ENCODE measurements around the gene CEACAM16. TPM values are rescaled to one million over a fixed set of nuclear protein-coding genes. Genes with fewer than 3 reads are reported as not detected.
"Not testable (repeated sequence)": the region's sequence is repeated elsewhere in the genome, so short reads cannot be mapped to it uniquely, and the experiment has no call there.

CEACAM16 gene
- total RNA-seq, 1 experiment from 2014 or later, result not detected

DNA sequence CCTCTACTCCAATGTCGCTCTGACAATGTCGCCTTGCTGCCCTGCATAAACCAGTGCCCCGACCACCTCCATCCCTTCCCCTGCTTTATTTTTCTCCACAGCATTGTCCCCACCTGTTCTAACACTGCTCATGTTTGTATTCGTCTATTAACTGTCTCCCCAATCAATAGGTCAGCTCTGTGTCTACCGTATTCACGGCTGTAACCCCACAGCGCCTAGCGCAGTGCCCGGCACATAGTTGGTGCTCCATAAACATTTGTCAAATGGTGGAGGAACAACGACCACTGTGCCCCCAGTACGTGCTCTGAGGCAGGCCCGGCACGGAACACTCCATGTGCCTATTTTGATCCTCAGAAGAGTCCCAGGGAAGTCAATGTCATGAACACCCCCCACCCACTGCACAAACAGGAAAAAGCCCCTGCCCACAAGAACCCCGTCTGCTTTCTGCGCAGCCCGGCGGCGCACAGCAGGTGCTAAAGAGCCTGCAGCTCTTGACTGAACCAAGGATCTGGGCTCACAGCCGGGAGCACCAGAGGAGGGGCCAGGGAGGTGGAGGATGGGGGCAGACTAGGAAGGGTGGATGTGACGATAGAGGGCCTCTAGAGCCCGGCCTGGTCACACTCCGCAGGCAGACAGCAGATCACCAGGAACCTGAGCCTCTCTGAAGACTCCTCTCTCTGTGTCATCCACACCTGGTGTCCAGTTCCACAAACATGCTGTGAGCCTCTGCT, 1.8 kb upstream of the CEACAM16 start:
- in situ Hi-C loops (cut with HindIII; ENCODE audit: low pct_unique_long_range_greater_than_20kb, low sequenced_read_pairs), result no loop called here
- no peak for DNase-seq (ENCODE audit: low read depth)

DNA sequence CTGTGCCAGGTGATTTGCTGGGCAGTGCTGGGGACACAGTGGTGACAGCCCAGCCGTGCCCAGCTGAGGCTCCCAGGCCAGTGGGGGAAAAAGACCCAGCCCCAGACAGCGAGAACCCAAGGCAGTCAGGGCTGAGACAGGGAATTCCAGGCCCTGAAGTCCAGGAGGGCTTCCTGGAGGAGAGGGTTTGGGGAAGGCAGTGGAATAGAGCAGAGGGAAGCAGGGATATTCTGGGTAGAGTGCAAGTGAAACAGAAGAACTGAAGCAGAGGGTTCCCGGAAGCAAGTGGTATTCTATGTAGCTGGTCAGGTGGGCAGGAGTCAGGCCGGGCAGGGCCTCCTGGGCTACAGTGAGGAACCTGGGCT, 1.3 kb upstream of the CEACAM16 start:
- no peak for DNase-seq (ENCODE audit: low read depth)
- in situ Hi-C loops (cut with HindIII; ENCODE audit: low pct_unique_long_range_greater_than_20kb, low sequenced_read_pairs), result no loop called here

DNA sequence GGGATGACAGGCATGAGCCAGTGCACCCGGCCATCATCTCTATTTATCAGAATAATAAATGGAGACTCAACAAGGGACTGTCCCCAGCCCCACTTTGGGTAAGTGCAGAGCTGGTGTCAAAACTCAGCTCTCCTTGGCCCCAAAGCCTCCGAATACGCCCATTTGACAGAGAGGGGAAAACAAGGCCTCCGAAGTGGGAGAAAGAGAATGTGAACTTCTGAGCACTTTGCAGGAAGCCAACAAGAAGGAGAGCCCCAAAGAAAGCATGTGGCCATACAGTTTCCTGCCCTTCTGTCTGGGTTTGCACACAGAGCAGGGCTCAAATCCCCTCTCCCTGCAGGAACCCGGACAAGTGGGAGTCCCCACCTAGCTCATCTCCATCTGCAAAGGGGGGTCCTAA, 1.6 kb downstream of the CEACAM16 start:
- in situ Hi-C loops (cut with HindIII; ENCODE audit: low pct_unique_long_range_greater_than_20kb, low sequenced_read_pairs), result no loop called here
- DNase-seq (ENCODE audit: low read depth), result no peak

DNA sequence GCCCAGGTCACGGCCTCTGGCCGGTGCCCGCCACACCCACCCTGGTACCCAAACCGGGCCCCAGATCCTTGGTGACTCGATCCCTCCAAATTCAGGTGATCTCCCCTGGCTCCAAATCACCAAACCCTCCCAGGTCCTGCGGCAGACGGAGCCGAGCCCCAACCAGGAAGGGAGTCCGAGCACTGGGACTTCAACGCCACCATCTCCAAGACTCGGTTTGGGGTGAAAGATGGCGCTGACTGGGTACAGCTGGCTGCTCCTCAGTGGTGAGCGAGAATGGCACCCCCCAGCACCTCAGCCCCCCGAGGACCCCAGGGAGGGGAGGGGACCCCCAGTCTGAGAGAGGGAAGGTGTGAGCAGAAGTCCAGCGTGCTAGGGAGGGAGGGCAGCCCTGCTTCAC, 2.3 kb downstream of the CEACAM16 start:
- DNase-seq (ENCODE audit: low read depth), result no peak
- in situ Hi-C loops (cut with HindIII; ENCODE audit: low pct_unique_long_range_greater_than_20kb, low sequenced_read_pairs), result no loop called here

DNA sequence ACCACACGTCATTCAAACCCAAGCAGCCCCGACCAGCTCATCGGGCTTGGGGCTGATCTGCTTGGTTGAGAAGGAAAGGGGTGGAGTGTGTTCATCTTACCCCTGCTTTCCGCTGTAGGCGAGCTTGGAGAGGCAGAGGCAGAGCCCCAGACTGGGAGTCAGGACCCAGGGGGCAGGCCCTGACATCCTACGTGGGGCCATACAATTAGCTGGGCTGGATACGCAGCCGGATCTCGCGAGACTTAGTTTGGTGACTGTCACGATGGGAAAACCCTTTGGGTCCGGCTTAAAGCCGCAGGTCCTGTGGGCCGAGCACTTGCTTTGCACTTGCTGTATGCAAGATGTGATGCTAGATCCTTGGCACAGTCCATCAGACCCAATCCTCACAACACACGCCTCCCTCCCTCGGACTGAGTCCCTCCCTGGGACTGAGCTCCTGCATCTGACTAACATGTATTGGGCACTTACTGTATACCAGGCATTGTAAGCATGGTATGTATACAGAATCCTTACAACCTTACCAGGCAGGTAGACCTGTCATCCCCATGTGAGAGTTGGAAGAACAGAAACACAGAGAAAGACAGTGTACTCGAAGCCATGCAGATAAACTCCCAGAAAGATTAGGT, 3.7 kb downstream of the CEACAM16 start:
- DNase-seq (ENCODE audit: low read depth), result no peak
- in situ Hi-C loops (cut with HindIII; ENCODE audit: low pct_unique_long_range_greater_than_20kb, low sequenced_read_pairs), result no loop called here

DNA sequence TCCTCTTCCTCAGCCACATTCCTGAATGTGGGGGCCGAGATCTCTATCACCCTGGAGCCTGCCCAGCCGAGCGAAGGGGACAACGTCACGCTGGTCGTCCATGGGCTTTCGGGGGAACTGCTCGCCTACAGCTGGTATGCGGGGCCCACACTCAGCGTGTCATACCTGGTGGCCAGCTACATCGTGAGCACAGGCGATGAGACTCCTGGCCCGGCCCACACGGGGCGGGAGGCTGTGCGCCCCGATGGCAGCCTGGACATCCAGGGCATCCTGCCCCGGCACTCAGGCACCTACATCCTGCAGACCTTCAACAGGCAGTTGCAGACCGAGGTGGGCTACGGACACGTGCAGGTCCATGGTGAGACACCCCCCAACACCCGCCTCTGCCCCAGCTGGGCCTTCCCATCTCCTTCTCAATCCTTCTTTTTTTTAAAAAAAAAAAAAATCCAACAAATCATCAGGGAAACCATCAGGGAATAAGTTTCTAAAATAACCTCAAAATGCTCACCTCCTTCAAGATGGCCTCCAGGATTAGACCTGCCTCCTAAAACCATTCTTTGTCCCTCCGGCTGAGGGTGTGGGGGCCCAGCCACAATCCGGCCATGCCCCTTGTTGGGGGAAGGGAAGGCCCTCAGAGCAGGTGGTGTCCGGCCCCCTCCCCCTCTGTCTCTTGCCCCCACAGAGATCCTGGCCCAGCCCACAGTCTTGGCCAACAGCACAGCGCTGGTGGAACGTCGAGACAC, 4.6 kb downstream of the CEACAM16 start:
- in situ Hi-C loops (cut with HindIII; ENCODE audit: low pct_unique_long_range_greater_than_20kb, low sequenced_read_pairs), result no loop called here
- no peak for DNase-seq (ENCODE audit: low read depth)

DNA sequence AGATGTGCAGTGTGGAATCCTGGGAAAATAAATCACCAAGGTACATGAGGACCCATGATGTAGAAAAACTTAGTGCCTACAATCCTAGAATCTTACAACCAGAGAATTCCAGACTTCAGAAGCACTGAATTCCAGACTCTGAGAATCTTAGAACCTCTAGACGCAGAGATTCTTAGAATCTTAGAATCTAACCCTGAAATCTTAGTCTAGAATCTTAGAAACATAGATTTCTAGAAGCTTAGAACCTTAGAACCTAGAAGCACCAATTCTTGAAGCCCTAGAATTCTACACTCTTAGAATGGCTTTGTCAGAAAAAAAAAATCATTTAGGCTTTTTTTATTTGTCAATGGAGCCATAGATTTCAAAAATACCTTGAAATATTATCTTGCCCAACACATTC, 6.0 kb downstream of the CEACAM16 start:
- no peak for DNase-seq (ENCODE audit: low read depth)
- in situ Hi-C loops (cut with HindIII; ENCODE audit: low pct_unique_long_range_greater_than_20kb, low sequenced_read_pairs), result no loop called here

DNA sequence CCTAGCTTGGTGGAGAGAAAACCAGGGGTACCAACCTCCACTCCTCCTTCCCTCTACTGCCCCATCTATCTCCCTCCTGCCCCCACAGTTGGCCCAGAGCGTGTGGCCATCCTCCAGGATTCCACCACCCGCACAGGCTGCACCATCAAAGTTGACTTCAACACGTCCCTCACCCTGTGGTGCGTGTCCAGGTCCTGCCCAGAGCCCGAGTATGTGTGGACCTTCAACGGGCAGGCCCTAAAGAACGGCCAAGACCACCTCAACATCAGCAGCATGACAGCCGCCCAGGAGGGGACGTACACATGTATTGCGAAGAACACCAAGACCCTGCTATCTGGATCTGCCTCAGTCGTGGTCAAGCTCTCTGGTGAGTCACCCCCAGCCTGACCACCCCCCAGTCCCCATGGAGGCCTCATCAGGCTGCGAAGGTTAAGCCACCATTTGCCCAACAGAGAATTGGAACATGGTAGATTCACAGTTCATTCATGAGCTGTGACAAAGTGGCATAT, 6.6 kb downstream of the CEACAM16 start:
- in situ Hi-C loops (cut with HindIII; ENCODE audit: low pct_unique_long_range_greater_than_20kb, low sequenced_read_pairs), result no loop called here
- DNase-seq (ENCODE audit: low read depth), result no peak

DNA sequence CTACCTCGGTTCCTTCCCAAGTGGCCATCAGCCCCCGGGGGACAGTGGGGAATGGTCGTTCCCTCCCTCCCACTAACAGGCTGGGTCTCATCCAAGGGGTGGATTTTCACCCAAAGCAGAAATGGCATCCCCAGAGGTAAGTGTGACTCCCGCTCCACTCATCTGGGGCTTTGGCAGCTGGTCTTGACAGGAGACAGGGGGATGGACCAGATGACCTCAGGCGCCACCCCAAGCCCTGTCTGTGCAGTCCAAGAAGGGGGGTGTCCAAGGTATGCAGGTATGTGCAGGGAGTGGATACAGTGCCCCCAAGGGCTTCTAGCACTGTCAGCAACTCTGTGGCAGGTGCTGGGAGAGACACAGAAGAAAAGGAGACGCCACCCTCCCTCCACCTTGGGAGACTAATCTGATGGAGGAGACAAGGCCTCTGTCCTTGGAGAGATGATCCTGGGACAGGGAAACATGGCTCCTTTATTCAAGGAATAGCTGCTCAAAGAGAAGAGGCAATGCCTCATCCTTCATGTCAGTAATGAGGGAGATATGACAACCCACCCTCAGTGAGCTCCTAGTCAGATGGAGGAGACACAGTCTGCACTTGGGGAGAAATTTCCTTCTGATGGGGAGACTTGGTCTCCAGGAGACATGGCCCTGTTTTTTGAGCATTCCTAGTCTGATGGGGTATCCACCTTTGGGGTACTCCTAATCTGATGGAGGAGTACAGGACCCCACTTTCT, 7.7 kb downstream of the CEACAM16 start:
- in situ Hi-C loops (cut with HindIII; ENCODE audit: low pct_unique_long_range_greater_than_20kb, low sequenced_read_pairs), result no loop called here
- no peak for DNase-seq (ENCODE audit: low read depth)

DNA sequence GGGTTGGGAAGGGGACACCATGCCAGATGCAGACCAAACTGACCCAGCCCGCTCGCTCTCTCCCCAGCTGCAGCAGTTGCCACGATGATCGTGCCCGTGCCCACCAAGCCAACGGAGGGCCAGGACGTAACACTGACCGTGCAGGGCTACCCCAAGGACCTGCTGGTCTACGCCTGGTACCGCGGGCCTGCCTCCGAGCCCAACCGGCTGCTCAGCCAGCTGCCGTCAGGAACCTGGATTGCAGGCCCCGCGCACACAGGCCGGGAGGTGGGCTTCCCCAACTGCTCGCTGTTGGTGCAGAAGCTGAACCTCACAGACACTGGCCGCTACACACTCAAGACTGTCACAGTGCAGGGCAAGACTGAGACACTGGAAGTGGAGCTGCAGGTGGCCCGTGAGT, 8.8 kb downstream of the CEACAM16 start:
- no peak for DNase-seq (ENCODE audit: low read depth)
- in situ Hi-C loops (cut with HindIII; ENCODE audit: low pct_unique_long_range_greater_than_20kb, low sequenced_read_pairs), result no loop called here

DNA sequence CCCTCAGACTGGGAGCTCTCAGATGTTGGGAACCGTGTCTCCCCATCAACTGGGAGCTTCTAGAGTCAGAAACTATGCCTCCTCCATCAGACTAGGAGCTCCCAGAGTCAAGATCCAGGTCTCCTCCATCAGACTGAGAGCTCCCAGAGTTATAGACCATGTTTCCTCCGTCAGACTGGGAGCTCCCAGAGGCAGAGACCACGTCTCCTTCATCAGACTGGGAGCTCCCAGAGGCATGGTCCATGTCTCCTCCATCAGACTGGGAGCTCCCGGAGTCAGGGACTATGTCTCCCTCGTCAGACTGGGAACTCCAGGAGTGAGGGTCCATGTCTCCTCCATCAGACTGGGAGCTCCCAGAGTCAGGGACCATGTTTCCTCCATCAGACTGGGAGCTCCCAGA, 10.0 kb downstream of the CEACAM16 start:
- no peak for DNase-seq (ENCODE audit: low read depth)
- in situ Hi-C loops (cut with HindIII; ENCODE audit: low pct_unique_long_range_greater_than_20kb, low sequenced_read_pairs), result no loop called here

DNA sequence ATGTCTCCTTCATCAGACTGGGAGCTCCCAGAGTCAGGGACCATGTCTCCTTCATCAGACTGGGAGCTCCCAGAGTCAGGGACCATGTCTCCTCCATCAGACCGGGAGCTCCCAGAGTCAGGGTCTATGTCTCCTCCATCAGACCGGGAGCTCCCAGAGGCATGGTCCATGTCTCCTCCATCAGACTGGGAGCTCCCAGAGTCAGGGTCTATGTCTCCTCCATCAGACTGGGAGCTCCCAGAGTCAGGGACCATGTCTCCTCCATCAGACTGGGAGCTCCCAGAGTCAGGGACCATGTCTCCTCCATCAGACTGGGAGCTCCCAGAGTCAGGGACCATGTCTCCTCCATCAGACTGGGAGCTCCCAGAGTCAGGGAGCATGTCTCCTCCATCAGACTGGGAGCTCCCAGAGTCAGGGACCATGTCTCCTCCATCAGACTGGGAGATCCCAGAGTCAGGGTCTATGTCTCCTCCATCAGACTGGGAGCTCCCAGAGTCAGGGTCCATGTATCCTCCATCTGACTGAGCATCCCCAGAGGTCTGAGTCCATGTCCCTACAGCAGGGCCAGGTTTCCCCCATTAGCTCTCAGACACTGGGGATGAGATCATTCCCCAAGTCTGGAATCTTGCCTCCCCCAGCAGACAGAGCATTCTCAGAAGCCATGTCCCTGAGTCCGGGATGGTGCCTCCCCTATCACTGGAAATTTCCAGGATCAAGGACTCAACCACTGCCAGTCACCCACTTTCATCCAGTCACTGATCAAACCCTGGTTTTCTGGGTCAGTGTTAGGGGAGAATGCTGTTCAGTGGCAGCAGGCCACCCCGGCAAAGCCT, 10.7 kb downstream of the CEACAM16 start:
- DNase-seq (ENCODE audit: low read depth); in situ Hi-C loops (cut with HindIII; ENCODE audit: low pct_unique_long_range_greater_than_20kb, low sequenced_read_pairs): not testable (repeated sequence)

DNA sequence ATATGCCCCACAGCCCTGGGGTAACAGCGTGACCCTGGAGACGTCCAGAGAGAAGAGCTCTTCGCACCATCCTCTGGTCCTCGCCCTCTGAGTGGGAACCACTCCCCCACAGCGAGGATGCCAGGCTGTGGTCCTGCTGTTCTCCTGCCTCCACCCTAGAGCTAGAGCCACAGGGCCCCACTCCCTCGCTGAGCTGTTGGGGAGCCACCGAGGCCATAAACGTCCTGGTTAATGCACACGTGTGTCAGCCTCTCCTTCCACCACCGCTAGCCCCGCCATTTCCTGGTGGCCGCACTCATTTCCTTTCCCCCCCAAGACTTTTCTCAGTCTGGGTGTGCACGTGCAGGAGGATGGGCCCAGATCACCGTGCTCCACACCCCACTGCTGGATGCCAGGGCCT, 11.5 kb downstream of the CEACAM16 start:
- no peak for DNase-seq (ENCODE audit: low read depth)
- in situ Hi-C loops (cut with HindIII; ENCODE audit: low pct_unique_long_range_greater_than_20kb, low sequenced_read_pairs), result no loop called here

DNA sequence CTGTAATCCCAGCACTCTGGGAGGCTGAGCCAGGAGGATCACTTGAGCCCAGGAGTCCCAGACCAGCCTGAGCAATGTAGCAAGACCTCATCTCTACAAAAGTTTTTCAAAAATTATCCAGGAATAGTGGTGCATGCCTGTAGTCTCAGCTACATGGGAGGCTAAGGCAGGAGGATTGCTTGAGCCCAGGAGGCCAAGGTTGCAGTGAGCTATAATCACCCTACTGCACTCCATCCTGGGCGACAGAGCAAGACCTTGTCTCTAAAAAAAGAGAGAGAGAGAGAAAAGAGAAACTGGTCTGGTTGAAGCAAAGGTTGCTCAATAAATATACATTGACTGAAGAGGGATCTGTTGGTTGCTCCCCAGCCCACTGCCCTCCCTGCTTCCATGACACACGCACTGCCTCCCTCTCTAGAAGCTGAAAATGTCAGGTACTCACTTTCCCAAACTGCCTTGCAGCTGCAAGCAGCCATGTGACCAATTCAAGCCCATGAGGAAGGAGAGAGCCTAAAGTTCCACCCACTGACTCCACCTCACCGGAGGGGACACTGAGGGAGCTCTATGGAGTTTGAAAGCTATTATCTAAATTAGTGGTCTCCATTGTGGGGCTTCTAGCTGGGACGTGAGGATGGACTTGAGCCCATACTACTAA, 14.0 kb downstream of the CEACAM16 start:
- in situ Hi-C loops (cut with HindIII; ENCODE audit: low pct_unique_long_range_greater_than_20kb, low sequenced_read_pairs), result no loop called here
- no peak for DNase-seq (ENCODE audit: low read depth)

DNA sequence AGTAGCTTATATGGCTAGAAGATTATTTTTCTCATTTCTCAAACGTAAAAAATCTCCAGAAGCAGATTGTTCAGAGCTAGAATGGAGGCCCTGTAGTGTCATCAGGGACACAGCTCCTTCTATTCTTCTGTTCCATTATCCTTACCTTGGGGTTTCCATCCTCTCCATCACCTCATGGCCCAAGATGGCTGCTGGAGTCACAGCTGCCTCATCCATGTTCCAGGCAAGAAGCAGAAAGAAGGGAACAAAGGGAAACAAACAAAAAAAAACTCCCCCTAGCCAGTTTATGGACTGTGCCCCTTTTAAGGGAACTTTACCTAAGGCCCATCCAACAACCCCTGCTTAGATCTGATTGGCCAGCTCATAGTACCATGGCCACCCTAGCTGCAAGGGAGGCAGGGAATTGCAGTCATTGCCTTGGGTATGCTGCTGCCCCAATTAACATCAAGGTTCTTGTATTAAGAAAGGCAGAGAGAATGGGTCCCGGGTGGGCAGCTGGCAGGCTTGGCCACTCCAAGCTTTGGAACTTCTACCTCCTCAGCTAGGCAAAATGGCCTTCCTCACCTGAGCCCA, 15.7 kb downstream of the CEACAM16 start:
- no peak for DNase-seq (ENCODE audit: low read depth)
- in situ Hi-C loops (cut with HindIII; ENCODE audit: low pct_unique_long_range_greater_than_20kb, low sequenced_read_pairs), result no loop called here

DNA sequence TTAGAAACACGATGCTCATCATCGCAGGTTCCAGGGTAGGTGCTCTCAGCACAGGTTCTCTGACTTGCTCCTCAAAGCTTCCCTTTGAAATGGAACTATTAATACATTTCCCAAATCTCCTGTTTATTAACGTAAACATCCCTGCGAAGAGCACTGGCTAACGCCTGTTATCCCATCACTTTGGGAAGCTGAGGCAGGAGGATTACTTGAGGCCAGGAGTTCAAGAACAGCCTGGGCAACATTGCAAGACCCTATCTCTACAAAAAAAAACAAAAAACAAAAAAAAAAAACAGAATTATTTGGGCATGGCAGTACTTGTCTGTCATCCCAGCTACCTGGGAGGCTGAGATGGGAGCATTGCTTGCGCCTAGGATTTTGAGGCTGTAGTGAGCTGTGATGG, 18.7 kb downstream of the CEACAM16 start:
- in situ Hi-C loops (cut with HindIII; ENCODE audit: low pct_unique_long_range_greater_than_20kb, low sequenced_read_pairs), result no loop called here
- peak; percentile 18 for DNase-seq (ENCODE audit: low read depth)

All from Caki2 (cell line).